Heart left ventricle (tissue), 16 donors: Measurements from ENCODE around the gene SPPL2B. TPM values are rescaled to one million over a fixed set of nuclear protein-coding genes. Genes with fewer than 3 reads are reported as not detected.

Experiments
- ATAC-seq, 4 donors: fragments of 200-7000 bp; cut with Tn5 transposase; one replicate each; pipeline ENCODE4 v1.9.1; 2020 to 2022; ENCODE audit warnings: moderate library complexity in 4 of 4, mild to moderate bottlenecking in 3 of 4, moderate number of reproducible peaks in 1 of 4
- DNase-seq, 5 donors: peaks; one replicate each; pipeline ENCODE4 v3.0.0-alpha.2; 2020
- H3K27ac ChIP-seq, 12 donors: fragments of 200-600 bp; sonication (generic) in 4 of 12; one replicate each; pipeline versions ENCODE4 v1.5.0 to v1.8.0; 2016 to 2022; ENCODE audit warnings: mild to moderate bottlenecking in 2 of 12
- H3K27me3 ChIP-seq, 9 donors: fragments of 200-600 bp; sonication (generic) in 2 of 9; one replicate each; pipeline versions ENCODE4 v1.5.1 to v1.8.0; 2016 to 2022; ENCODE audit warnings: mild to moderate bottlenecking in 3 of 9
- H3K36me3 ChIP-seq, 9 donors: fragments of 200-600 bp; sonication (generic) in 2 of 9; one replicate each; pipeline versions ENCODE4 v1.5.0 to v1.8.0; 2018 to 2022; ENCODE audit warnings: mild to moderate bottlenecking in 2 of 9
- H3K4me1 ChIP-seq, 12 donors: fragments of 200-600 bp; sonication (generic) in 4 of 12; one replicate each; pipeline versions ENCODE4 v1.5.0 to v1.8.0; 2016 to 2022; ENCODE audit warnings: mild to moderate bottlenecking in 3 of 12
- H3K4me3 ChIP-seq, 12 donors: fragments of 200-600 bp; sonication (generic) in 4 of 12; one replicate each; pipeline versions ENCODE4 v1.5.0 to v1.8.0; 2017 to 2022; ENCODE audit warnings: mild to moderate bottlenecking in 9 of 12, moderate library complexity in 4 of 12
- H3K9me3 ChIP-seq, 12 donors: fragments of 200-600 bp; sonication (generic) in 4 of 12; one replicate each; pipeline versions ENCODE4 v1.5.0 to v1.8.0; 2016 to 2022; ENCODE audit warnings: mild to moderate bottlenecking in 1 of 12
- POLR2A ChIP-seq, 2 donors: fragments of 450-650 bp; IDR thresholded peaks; one replicate each; pipeline ENCODE4 v1.6.1; 2017; ENCODE audit warnings: antibody characterized with exemption in 2 of 2, mild to moderate bottlenecking in 2 of 2, moderate library complexity in 2 of 2
- WGBS, 4 donors: extraction: QIAGEN DNeasy Blood & Tissue Kit in 2 of 4; methylation state at CpG; one replicate each; pipeline versions ENCODE4 v1.1.5 to v1.1.7; 2013 to 2018; 5-methylcytosine and 5-hydroxymethylcytosine counted together
- intact Hi-C, 10 donors: fragments of 100-400 bp; cut with DNase I; formaldehyde crosslinking; loops; one replicate each; pipeline versions ENCODE4 v1.11.1 to v1.14.2; 2022
- polyA plus RNA-seq, 2 donors: library from polyadenylated mRNA; stranded (reverse); fragments of 200-250 nt; gene quantifications; one replicate each; pipeline ENCODE4 v1.2.3, GENCODE V29; 2013
- total RNA-seq, 9 donors: library from RNA; depleted of rRNA in 2 of 9; stranded (reverse); fragments of >200 nt in 2 of 9; fragmentation: NEBNext Ultra II Directional in 3 of 9; extraction: Animal tissue kit (Norgen Biotek cat#: 25700) in 3 of 9; gene quantifications; one replicate each; pipeline versions ENCODE4 v1.1.0 to v1.2.4, GENCODE V29; 2016 to 2023
- TF ChIP-seq, protein P1 (sequence below), 12 donors: fragments of 200-600 bp; sonication (generic) in 4 of 12; IDR thresholded peaks; one replicate each; pipeline versions ENCODE4 v1.5.0 to v1.8.0; 2018 to 2022; ENCODE audit warnings: antibody characterized with exemption in 12 of 12, mild to moderate bottlenecking in 5 of 12
- donor health status: ischemic (EF 13 %, LVEDD 7.1; RV severe dilation, severe dysfunction).
- donor health status: healthy with polysubstance abuse.
- donor health status: DM: no; HTN: yes; CAD: no.
- donor health status: DM: no; HTN: no; CAD: no.
- donor health status: ischemic (EF 25% LVEDD 6.9; RV normal size, moderate dysfunction).
- donor health status: ischemic (EF 25% LVEDD 5.7; RV mildly dilated, moderate dysfunction).
- donor health status: healthy.
- donor health status: DM: yes; HTN: yes; CAD: no.
- donor health status: ischemic (EF 35%, LVEDD 5.7; RV mildly dilated, moderate dysfunction).
- donor health status: nonischemic (EF 11% LVEDD 7.7; RV severe dilation, severe dysfunction).
- donor health status: DM: yes; HTN: yes; CAD: no.
- donor health status: PGD.
- donor health status: ischemic (EF 29% LVEDD 5.4; RV normal size, mild dysfunction).
- donor health status: nonischemic (EF 23%, LVEDD 6.1; RV moderate dilation, normal function).

The SPPL2B gene
- total and polyA plus RNA-seq, 11 donors = 17.6 to 31.2 (median 21.6) TPM

GRCh38 chr19:2330632-2331284 lies 2.3 kb downstream of the SPPL2B start:
- intact Hi-C loops = no loop called here
- H3K9me3 ChIP-seq = no peaks in the 10 kb centered on the region
- H3K36me3 ChIP-seq = peaks cover 0 to 4% (median 0%) of the 10 kb centered on the region in 9 donors
- peaks cover 5 to 63% (median 46%) of the 10 kb centered on the region in 12 donors for H3K4me1 ChIP-seq
- TF ChIP-seq, protein P1, sequence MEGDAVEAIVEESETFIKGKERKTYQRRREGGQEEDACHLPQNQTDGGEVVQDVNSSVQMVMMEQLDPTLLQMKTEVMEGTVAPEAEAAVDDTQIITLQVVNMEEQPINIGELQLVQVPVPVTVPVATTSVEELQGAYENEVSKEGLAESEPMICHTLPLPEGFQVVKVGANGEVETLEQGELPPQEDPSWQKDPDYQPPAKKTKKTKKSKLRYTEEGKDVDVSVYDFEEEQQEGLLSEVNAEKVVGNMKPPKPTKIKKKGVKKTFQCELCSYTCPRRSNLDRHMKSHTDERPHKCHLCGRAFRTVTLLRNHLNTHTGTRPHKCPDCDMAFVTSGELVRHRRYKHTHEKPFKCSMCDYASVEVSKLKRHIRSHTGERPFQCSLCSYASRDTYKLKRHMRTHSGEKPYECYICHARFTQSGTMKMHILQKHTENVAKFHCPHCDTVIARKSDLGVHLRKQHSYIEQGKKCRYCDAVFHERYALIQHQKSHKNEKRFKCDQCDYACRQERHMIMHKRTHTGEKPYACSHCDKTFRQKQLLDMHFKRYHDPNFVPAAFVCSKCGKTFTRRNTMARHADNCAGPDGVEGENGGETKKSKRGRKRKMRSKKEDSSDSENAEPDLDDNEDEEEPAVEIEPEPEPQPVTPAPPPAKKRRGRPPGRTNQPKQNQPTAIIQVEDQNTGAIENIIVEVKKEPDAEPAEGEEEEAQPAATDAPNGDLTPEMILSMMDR (IDR thresholded peaks at IDR 0.05) = no peak
- ATAC-seq = no peak
- H3K27ac ChIP-seq = no peak overlapping the region
- WGBS, 4 donors = 77 to 82% (median 79%) methylated on average over 20 of the region's 20 CpGs
- no peak overlapping the region for H3K4me3 ChIP-seq
- no peaks in the 10 kb centered on the region for H3K27me3 ChIP-seq
- no peak for DNase-seq

- H3K36me3 ChIP-seq = peaks cover 0 to 4% (median 0%) of the 10 kb centered on the region in 9 donors
- 78 to 89% (median 82%) methylated on average over 8 to 12 of the region's 12 CpGs for WGBS, 4 donors
- no peaks in the 10 kb centered on the region for H3K9me3 ChIP-seq
- peak overlapping the region in 6 of 12 donors; percentile 14 to 52 (median 37) for H3K27ac ChIP-seq
- no peak overlapping the region for H3K4me3 ChIP-seq
- peaks cover 5 to 59% (median 44%) of the 10 kb centered on the region in 12 donors for H3K4me1 ChIP-seq
- ATAC-seq (no peak), DNase-seq (no peak)
- no peaks in the 10 kb centered on the region for H3K27me3 ChIP-seq
- TF ChIP-seq POLR2A (IDR thresholded peaks at IDR 0.05) = no peak
- TF ChIP-seq, protein P1 (IDR thresholded peaks at IDR 0.05) = no peak
- intact Hi-C loops = no loop called here
Measured at GRCh38 chr19:2331601-2332246, 3.2 kb downstream of the SPPL2B start.

GRCh38 chr19:2332341-2333026 lies 4.0 kb downstream of the SPPL2B start:
- TF ChIP-seq, protein P1 (IDR thresholded peaks at IDR 0.05) = no peak
- peak in 1 of 2 donors; percentile 26 for TF ChIP-seq POLR2A (IDR thresholded peaks at IDR 0.05)
- 43 to 62% (median 52%) methylated on average over 8 to 17 of the region's 17 CpGs for WGBS, 4 donors
- ATAC-seq = peak in 1 of 4 donors; percentile 45
- Histone ChIP-seq H3K27ac (peak overlapping the region in 8 of 12 donors; percentile 14 to 52 (median 42)), H3K27me3 (no peaks in the 10 kb centered on the region), H3K36me3 (peaks cover 0 to 5% (median 0%) of the 10 kb centered on the region in 9 donors), H3K9me3 (no peaks in the 10 kb centered on the region), H3K4me1 (peaks cover 2 to 51% (median 40%) of the 10 kb centered on the region in 12 donors), H3K4me3 (no peak overlapping the region)
- DNase-seq = peak in 1 of 5 donors; percentile 56
- intact Hi-C loops = no loop called here
